CD1c-positive myeloid dendritic cell (primary cell): ENCODE data around the gene ABR.
"Not testable (repeated sequence)": the region's sequence is repeated elsewhere in the genome, so short reads cannot be mapped to it uniquely, and the experiment has no call there.

Experiments used
- DNase-seq: peaks from one replicate; pipeline ENCODE4 v3.0.0-alpha.2; 2016; ENCODE audit errors: extremely low spot score

The ABR gene

GRCh38 chr17:1071103-1071825 is 108.5 kb downstream of the ABR start:
- no peak for DNase-seq

DNA sequence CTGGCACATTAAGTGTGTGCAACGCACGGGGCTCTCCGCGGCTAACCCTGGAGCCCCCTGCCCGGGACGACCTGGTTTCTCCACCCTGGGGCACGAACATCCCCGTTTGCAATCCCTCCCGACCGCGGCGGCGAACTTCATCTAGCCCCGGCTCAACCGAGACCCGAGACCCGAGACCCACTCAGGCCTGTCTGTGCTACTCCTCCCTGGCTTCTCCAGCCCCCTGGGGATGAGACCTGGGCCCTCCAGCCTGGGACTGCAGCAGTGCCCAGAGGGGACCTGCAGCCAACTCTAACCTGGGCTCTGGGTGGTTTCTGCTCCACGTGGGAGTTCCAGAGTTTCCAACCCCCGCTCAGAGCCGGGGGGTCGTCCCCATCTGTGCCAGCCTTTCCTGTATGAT is 109.4 kb downstream of the ABR start:
- no peak for DNase-seq

DNA sequence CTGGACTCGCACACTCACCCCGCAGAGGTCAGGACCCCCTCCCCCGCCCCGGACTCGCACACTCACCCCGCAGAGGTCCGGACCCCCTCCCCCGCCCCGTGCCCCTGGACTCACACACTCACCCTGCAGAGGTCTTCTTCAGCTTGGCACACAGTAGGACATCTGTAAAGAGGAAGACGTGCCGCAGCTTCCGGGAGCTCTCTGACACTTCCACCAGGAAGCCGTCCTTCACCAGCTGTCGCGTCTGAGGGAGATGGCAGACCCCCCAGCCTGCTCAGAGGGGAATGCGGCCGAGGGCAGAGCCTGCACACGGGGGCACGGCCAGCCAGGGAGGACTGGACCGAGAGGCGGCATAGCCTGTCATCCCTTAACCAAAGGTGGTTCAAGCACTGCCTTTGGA is 109.9 kb downstream of the ABR start:
- no peak for DNase-seq

GRCh38 chr17:1068356-1068755 is 111.4 kb downstream of the ABR start:
- no peak for DNase-seq

DNA sequence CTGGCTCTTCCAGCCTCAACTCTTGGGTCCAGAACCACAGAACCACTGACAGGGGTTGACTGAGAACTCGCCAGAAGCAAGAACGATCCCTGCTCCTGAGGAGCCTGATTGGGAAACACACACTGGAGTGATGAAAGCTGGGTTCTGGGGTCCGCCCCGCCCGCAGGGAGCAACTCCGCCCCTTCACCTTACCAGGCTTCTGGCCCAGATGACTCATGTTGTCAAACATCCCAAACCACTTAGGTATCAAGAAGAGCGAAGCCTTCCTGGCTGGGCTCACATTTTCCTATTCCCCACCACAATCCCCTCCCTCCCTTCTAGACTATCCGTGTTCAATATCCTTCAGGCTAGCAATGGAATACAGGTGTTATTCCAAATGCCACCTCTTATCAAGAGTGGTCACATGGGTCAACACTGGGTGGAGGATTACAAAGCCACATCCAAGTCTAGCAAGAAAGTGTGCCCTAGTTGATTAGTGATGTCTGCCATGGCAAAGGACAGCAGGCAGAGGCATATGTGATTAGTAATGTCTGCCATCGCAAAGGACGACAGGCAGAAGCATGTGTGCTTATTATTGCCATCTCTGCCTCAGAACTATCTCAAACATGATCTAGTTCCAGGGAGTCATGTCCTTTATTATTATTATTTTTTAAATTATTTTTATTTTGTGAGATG is 112.4 kb downstream of the ABR start:
- DNase-seq: no peak

GRCh38 chr17:1065416-1065815 is 114.4 kb downstream of the ABR start:
- DNase-seq: peak; percentile 18

- peak; percentile 59 for DNase-seq
Observed at GRCh38 chr17:1060991-1061390, 118.8 kb downstream of the ABR start.

GRCh38 chr17:1059131-1059795 is 120.5 kb downstream of the ABR start:
- DNase-seq: no peak

DNA sequence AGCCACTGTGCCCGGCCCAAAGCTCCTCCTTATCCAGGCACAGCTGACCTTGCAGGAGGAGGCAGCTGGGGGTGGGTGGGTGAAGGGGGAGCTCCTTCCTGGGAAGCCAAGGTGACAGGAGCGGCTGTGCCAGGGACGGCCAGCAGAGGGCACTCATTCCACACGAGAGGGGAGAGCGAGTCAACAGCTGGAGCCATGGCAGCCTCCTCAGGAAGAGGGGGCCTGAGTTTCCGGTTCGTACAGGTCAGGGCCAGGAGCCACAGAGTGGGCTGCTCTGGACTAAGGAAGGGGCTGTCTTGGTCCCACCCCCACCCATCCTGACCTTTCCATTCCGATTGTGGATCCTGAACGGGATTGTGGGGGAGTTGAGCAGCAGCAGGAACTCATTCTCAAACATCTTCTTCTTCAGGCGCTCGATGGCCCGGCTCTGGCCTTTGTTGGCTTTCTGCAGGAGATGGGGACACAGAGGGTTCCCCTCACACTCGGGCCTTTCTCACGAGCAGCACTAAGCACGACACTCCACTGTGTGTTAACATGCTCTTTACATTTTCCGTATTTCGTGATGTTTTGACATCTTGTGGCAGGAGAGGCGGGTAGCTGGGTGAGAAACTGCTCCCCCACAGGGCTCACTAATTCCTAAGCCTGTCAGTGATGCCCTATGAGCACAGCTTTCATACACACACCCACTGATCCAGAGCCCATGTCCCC is 121.2 kb downstream of the ABR start:
- DNase-seq: peak; percentile 70

DNA sequence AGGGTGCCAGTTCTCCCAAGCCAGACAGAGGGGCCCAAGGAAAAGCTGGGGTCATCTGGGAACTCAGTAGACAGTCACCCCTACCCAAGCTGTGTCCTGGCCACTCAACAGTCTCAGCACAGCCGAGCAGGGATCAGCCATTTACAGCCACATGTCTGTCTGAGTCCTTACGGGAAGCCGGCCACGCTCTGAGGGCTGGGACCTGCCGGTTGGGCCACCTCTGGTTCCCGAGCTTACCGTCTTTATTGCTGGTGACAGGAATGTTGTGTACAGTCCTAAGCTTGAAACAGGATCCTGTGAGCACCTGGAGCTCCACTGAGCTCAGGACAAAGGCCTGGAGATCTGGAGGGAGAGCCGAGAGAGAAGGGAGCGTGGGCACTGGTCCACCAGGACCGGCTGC is 123.0 kb downstream of the ABR start:
- no peak for DNase-seq

DNA sequence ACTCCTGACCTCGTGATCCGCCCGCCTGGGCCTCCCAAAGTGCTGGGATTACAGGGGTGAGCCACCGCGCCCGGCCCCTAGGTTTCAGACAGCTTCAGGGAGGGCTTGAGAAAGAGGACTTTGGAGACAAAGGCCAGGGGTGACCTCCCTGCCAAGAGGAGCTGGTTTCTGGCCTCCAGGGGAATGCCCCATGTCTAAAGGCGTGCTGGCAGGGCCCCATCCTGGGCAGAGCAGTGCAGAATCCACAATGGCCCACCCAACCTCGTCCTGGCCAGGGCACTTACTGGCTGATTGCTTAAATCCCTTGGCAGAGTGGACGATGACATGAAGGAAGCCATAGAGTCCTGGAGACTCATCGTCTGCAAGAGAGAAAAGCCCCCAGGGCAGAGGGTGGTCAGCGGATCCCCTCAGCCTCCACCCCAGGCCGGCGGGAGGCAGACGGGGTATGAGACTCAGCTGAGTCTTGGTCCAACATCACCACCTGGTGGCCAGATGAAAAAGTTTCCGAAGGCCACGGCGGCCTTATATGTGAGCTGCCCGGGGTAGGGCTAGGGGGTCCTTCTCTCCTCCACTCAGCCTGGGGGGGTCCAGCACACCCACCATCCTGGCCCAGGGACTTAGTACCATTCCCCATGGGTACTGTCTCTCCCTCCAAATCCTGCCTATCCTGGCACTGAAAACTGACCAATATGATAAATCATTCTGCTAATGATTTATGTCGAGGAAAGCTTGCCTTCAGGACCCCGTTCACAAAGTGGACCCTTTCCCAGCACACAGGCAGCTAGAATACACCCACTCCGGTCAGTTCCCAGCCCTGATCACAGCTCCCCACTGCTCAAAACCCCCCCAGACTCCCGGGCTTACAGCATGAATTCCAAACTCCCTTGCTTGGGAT is 123.8 kb downstream of the ABR start:
- peak; percentile 41 for DNase-seq

DNA sequence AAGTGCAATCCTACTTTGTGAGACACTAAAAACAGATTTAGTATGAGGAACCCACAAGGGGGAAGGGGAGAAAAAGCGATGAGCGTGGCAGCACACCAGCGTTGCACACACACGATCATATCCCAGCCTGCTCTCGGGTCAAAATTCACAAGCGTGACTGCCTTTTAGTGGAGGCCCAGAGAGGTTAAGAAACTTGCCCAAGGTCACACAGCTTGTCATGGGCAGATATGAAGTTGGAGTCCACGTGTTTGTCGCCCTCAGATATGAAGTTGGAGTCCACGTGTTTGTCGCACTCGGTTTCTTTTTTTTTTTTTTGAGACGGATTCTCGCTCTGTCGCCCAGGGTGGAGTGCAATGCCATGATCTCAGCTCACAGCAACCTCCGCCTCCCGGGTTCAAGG is 124.5 kb downstream of the ABR start:
- DNase-seq: no peak

DNA sequence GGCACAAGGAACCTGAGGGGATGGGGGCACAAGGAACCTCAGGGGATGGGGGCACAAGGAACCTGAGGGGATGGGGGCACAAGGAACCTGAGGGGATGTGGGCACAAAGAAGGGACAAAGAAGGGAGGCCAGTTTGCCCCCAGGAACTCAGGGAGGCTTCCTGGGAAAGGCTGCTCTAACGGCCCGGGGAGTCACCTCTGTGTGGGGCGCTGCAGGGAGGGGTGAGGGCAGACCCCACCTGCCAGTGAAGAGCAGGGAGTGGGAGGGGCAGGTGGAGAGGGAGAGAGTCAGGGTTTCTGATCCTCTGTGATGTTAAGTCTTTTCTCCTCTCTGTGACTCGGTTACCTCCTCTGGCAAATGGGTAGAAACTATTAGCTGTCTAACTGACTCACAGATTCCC is 125.1 kb downstream of the ABR start:
- DNase-seq: no peak

DNA sequence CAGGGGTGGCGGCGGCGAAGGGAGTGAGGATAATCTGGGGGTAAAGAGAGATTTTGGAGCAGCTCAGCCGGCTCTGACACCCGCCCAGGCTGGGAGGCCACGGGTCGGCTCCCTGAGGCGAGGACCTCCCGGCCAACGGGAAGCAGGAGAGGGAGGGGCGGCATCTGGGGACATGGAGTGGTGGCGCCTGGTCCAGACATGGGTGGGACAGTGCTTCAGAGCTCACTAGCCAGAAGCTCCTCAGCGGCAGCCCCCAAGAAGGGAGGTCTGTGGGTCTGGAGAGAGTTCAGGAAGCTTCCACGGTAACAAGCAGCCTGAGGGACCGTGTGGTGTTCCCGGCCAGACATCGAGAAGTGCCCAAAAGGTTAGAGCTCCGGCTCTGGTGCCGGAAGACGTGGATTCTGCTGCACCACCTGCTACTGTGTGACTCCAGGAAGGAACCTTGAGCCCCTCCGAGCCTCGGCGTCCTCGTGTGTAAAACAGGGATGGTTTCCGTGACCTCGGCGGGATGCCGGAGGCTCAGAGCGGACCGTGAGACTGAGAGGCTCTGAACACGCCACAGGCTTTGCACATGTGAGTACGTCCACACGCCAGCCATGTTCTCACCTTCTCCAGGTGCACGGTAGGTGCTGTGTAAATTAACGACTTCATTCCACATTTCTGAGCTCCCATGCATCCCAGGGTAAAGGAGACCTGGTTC is 126.0 kb downstream of the ABR start:
- no peak for DNase-seq

- no peak for DNase-seq
Observed at GRCh38 chr17:1050996-1051925, 128.5 kb downstream of the ABR start.

GRCh38 chr17:1050246-1050995 is 129.4 kb downstream of the ABR start:
- DNase-seq: no peak

DNA sequence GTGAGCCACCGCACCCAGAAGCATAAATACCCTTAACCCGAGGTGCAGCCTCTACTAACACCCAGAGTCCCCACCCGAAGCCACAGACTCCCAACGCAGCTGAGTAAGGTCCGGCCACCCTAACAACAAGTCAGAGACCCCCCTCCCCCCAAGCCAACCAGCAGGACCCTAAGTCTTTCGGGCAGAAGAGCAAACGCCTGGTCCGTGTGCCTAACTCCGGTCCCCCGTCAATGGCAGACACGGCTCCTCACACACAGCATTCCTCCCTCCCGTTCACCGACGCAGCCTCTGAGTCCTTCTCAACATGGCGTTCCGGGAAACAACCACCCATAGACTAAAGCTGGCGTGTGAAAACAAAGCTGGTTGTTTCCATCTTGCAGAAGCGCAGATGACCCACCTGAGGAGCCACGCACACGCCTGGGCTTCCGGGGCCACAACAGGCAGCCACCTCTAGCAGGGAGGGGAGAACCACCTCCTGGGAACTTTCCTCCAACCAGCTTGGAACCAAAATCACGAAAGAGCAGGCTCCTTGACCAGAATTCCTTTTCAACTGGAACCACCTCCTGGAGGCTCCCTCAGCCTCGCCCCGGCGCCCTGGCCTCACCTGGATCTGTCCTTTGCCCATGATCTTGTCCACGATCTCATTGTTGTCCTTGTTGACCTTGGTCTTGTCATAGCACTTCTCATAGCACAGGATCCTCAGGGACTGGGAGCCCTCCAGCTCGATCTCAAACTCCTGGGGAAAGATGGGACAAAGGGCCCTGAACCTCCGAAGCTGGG is 130.1 kb downstream of the ABR start:
- no peak for DNase-seq

DNA sequence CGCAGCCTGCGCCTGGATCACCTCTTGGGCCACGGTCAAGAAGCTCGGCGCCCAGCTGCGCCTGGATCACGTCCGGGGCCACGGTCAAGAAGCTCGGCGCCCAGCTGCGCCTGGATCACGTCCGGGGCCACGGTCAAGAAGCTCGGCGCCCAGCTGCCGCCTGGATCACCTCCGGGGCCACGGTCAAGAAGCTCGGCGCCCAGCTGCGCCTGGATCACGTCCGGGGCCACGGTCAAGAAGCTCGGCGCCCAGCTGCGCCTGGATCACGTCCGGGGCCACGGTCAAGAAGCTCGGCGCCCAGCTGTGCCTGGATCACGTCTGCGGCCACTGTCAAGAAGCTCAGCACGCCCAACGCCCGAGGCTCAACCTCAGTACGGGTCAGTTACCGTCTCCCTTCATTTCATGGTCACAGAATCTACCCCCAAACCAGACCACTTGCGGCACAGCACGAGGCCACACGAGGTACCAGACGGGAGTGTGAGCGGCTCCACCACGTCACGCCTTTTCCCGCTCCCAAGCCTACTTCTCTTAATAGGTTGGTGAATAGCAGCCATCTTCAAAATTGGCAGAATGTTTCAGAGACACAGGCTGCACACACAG is 131.2 kb downstream of the ABR start:
- not testable (repeated sequence) for DNase-seq
